ENCODE measurements around the gene SLC35G6. TPM values are rescaled to one million over a fixed set of nuclear protein-coding genes. Genes with fewer than 3 reads are reported as not detected.

SLC35G6 gene
- total and polyA plus RNA-seq, 9 donors: not detected

DNA sequence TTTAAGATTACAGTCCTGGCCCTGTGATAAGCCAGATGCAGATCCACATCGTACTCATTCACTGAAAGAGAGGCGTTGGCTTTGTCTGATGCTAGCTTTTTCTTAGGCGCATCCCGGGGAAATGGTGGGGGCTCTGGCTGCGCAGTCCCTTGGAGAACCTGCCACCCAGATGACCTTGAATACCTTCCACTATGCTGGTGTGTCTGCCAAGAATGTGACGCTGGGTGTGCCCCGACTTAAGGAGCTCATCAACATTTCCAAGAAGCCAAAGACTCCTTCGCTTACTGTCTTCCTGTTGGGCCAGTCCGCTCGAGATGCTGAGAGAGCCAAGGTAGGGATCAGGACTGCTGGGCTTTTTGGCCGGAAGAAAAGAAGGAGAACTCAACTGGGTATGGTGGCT, 26.9 kb downstream of the SLC35G6 start:
- H3K36me3 ChIP-seq: no peaks in the 10 kb centered on the region
- TF ChIP-seq POLR2A (IDR thresholded peaks at IDR 0.05): no peak
- TF ChIP-seq EP300 (IDR thresholded peaks at IDR 0.05): no peak
- TF ChIP-seq, protein P1, sequence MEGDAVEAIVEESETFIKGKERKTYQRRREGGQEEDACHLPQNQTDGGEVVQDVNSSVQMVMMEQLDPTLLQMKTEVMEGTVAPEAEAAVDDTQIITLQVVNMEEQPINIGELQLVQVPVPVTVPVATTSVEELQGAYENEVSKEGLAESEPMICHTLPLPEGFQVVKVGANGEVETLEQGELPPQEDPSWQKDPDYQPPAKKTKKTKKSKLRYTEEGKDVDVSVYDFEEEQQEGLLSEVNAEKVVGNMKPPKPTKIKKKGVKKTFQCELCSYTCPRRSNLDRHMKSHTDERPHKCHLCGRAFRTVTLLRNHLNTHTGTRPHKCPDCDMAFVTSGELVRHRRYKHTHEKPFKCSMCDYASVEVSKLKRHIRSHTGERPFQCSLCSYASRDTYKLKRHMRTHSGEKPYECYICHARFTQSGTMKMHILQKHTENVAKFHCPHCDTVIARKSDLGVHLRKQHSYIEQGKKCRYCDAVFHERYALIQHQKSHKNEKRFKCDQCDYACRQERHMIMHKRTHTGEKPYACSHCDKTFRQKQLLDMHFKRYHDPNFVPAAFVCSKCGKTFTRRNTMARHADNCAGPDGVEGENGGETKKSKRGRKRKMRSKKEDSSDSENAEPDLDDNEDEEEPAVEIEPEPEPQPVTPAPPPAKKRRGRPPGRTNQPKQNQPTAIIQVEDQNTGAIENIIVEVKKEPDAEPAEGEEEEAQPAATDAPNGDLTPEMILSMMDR (IDR thresholded peaks at IDR 0.05): no peak
- intact Hi-C loops (cut with DNase I): no loop called here
- H3K9me3 ChIP-seq: no peaks in the 10 kb centered on the region
- H3K27ac ChIP-seq: no peak overlapping the region
- H3K4me1 ChIP-seq (ENCODE audit: insufficient read depth): no peaks in the 10 kb centered on the region
- H3K4me3 ChIP-seq: no peak overlapping the region
- H3K27me3 ChIP-seq: no peaks in the 10 kb centered on the region
- 60 to 62% (median 62%) methylated on average over 11 of the region's 11 CpGs for WGBS, 3 donors
- DNase-seq: no peak

DNA sequence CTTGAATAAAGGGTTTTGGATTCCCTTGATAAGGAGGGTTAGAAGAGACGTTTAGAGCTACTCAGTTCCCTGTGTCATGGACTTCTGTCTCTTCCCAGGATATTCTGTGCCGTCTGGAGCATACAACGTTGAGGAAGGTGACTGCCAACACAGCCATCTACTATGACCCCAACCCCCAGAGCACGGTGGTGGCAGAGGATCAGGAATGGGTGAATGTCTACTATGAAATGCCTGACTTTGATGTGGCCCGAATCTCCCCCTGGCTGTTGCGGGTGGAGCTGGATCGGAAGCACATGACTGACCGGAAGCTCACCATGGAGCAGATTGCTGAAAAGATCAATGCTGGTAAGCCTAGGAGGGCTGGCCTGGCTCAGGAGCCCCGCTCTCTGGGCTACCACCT, 27.6 kb downstream of the SLC35G6 start:
- H3K9me3 ChIP-seq: no peaks in the 10 kb centered on the region
- H3K27me3 ChIP-seq: no peaks in the 10 kb centered on the region
- H3K36me3 ChIP-seq: no peaks in the 10 kb centered on the region
- TF ChIP-seq, protein P1 (IDR thresholded peaks at IDR 0.05): no peak
- TF ChIP-seq POLR2A (IDR thresholded peaks at IDR 0.05): no peak
- no peak for TF ChIP-seq EP300 (IDR thresholded peaks at IDR 0.05)
- no peak overlapping the region for H3K4me3 ChIP-seq
- intact Hi-C loops (cut with DNase I): no loop called here
- DNase-seq: no peak
- no peak overlapping the region for H3K27ac ChIP-seq
- 89 to 91% (median 89%) methylated on average over 9 of the region's 9 CpGs for WGBS, 3 donors
- no peaks in the 10 kb centered on the region for H3K4me1 ChIP-seq (ENCODE audit: insufficient read depth)

DNA sequence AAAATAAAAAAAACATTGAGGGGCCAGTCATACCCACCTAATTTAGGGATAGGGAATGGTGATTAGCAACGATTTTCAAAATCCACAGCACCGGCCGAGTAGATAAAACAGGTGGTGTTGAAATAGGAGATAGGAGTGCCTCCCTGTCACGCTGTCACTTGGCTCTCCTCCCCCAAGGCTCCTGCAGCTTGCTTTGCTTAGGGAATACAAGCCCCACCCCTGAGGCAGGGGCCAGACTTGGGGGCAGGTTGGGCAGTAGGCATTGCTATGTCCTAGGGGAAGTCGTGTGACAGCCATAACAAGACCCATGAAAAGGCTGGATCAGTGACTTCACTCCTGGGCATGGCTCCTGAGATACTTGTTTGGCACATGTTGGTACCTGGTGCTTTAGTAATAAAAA, 28.7 kb downstream of the SLC35G6 start:
- Histone ChIP-seq H3K36me3 (no peaks in the 10 kb centered on the region), H3K4me1 (ENCODE audit: insufficient read depth) (no peaks in the 10 kb centered on the region), H3K27me3 (no peaks in the 10 kb centered on the region), H3K4me3 (no peak overlapping the region), H3K27ac (no peak overlapping the region), H3K9me3 (no peaks in the 10 kb centered on the region)
- intact Hi-C loops (cut with DNase I): loop anchor here in 2 of 4 donors (2.0 to 10.0 kb wide), 4 partner anchors 47 to 85 kb away; partner anchors contain the start of genes SENP3 (in 1 of the 2), SOX15 (in 1 of the 2) and TNFSF13 (in 1 of the 2)
- WGBS, 3 donors: 55 to 76% (median 56%) methylated on average over 5 of the region's 5 CpGs
- TF ChIP-seq, protein P1 (IDR thresholded peaks at IDR 0.05): no peak
- TF ChIP-seq EP300 (IDR thresholded peaks at IDR 0.05) (no peak), POLR2A (IDR thresholded peaks at IDR 0.05) (no peak)
- DNase-seq: no peak

DNA sequence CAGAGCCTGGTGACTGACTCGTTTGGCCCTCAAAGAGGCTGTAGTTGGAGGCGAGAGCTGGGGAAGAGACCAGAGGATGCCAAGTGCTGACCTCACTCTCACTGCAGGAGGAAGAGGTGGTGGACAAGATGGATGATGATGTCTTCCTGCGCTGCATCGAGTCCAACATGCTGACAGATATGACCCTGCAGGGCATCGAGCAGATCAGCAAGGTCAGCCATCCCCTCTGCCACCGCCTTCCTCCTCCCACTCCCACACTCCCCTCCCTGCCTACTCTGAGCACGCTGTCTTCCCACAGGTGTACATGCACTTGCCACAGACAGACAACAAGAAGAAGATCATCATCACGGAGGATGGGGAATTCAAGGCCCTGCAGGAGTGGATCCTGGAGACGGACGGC, 29.9 kb downstream of the SLC35G6 start:
- TF ChIP-seq, protein P1 (IDR thresholded peaks at IDR 0.05): no peak
- TF ChIP-seq POLR2A (IDR thresholded peaks at IDR 0.05) (no peak), EP300 (IDR thresholded peaks at IDR 0.05) (no peak)
- intact Hi-C loops (cut with DNase I): loop anchor here in 2 of 4 donors (2.0 to 10.0 kb wide), 4 partner anchors 46 to 84 kb away; partner anchors contain the start of genes SENP3 (in 1 of the 2), SOX15 (in 1 of the 2) and TNFSF13 (in 1 of the 2)
- H3K27ac ChIP-seq: no peak overlapping the region
- H3K27me3 ChIP-seq: no peaks in the 10 kb centered on the region
- H3K4me3 ChIP-seq: no peak overlapping the region
- no peak for DNase-seq
- H3K36me3 ChIP-seq: no peaks in the 10 kb centered on the region
- no peaks in the 10 kb centered on the region for H3K4me1 ChIP-seq (ENCODE audit: insufficient read depth)
- no peaks in the 10 kb centered on the region for H3K9me3 ChIP-seq
- 58 to 63% (median 62%) methylated on average over 10 of the region's 10 CpGs for WGBS, 3 donors

Measured in ovary (tissue), 9 donors.